Measurements from ENCODE around the gene TMEFF1. TPM values are rescaled to one million over a fixed set of nuclear protein-coding genes. Genes with fewer than 3 reads are reported as not detected.

TMEFF1 gene
- total and polyA plus RNA-seq, 2 experiments from 2014 or later, result 0.34 to 0.43 TPM

DNA sequence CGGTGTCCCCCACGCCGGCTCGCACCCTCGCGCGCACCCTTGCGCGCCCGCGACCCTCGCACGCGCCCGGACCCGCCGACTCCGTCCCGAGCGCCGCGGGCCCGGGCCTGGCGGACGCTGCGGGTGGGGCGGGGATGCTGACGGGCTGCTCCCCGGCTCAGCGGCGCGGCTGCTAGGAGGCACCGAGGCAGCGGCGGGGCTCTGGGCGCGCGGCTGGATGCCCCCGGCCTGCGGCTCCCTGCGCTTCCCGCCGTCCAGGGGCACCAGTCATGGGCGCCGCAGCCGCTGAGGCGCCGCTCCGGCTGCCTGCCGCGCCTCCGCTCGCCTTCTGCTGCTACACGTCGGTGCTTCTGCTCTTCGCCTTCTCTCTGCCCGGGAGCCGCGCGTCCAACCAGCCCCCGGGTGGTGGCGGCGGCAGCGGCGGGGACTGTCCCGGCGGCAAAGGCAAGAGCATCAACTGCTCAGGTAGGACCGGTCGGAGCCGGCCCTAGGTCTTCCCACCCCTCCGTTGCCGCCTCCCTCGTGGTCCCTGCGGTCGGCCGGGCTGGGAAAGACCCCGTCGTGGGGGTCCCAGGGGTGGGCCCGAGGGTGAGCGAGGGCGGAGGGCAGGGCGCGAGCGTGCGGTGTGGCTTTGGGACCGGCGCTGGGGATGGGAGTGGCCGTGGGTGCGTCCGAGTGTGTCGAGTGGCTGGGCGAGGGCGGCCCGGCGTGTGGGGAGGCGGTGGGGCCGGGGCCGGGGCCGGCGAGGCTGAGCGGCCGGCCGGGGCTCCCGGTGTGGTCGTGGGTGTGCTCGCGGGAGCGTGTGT is 530 bp downstream of the TMEFF1 start:
- Histone ChIP-seq H2AFZ (peak overlapping the region; percentile 72), H3K79me2 (ENCODE audit: insufficient read depth) (no peaks in the 10 kb centered on the region; the same call in 1 of the 2 replicates), H4K20me1 (ENCODE audit: insufficient read depth) (no peaks in the 10 kb centered on the region), H3K4me2 (ENCODE audit: unreplicated experiment) (peak overlapping the region; percentile 48), H3K9me3 (ENCODE audit: low read depth) (no peaks in the 10 kb centered on the region), H3F3A (ENCODE audit: insufficient read depth) (peaks cover 12% of the 10 kb centered on the region; the same call in 1 of the 2 replicates), H3K9me2 (ENCODE audit: insufficient read depth) (no peaks in the 10 kb centered on the region), H3K36me3 (ENCODE audit: low read depth) (no peaks in the 10 kb centered on the region), H3K27me3 (replicated peaks; ENCODE audit: insufficient read depth) (no peaks in the 10 kb centered on the region), H3K4me1 (ENCODE audit: insufficient read depth) (0 out of 2 replicates have a peak, but pooled peaks cover 4% of the 10 kb centered on the region), H3K27ac (no peak overlapping the region), H3K4me3 (peak overlapping the region; percentile 71), H3K9ac (peak overlapping the region; percentile 74)
- no peak for TF ChIP-seq EZH2 (IDR thresholded peaks at IDR 0.05; ENCODE audit: insufficient read depth, poor library complexity, severe bottlenecking)
- no peak for TF ChIP-seq EZH2phosphoT487 (IDR thresholded peaks at IDR 0.05; ENCODE audit: insufficient read depth, low read depth)
- WGBS, 2 experiments (ENCODE audit: low coverage in 1 of 2, low lambda C conversion rate in 2 of 2, missing lambda C conversion rate in 2 of 2), result 1% methylated on average over 58 to 73 of the region's 108 CpGs
- in situ Hi-C loops (cut with MboI), result no loop called here
- DNase-seq, result peak; percentile 76

DNA sequence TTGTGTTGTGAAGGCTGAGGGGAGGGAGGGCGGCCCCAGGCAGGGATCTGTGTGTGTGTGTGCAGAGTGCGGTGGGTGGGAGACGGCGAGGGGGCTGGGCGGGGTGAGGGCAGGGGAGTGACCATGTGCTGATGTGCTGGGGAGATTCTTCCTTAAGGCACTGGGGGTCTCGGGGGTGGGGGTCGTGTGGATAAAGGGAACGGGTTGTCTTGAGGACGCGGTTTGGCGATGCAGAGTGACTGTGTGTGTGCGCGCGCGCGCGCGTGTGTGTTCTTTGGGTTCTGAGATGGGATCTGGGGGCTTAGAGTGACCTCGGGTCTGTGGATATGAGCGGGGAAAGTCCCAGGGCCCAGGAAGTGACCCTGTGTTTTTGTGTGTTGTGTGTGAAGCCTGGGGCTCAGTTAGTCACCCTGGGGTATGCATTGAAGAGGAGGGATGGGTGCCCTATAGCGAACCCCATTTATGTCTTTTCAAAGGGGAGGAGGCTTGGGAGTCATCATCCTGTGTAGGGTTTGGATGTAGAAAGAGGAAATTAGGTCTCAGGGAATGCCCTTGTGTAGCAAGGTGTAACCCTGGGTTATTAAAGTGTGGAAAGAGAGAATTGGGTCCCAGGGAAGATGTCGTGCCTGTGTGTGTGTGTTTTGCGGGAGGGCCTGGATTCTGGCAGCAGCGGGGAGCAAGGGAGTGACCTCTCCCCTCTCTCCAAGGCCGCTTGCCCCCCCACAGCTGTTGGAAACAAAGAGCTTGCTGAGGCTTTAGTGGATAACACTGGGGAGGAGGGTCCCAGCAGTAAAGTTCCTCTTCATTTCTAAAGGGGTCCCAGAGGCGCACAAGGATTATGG is 1.4 kb downstream of the TMEFF1 start:
- H3K27me3 ChIP-seq (replicated peaks; ENCODE audit: insufficient read depth), result no peaks in the 10 kb centered on the region
- peaks cover 12% of the 10 kb centered on the region; the same call in 1 of the 2 replicates for H3F3A ChIP-seq (ENCODE audit: insufficient read depth)
- peak overlapping the region; percentile 71 for H3K4me3 ChIP-seq
- DNase-seq, result no peak
- no peaks in the 10 kb centered on the region for H3K9me2 ChIP-seq (ENCODE audit: insufficient read depth)
- 0 out of 2 replicates have a peak, but pooled peaks cover 4% of the 10 kb centered on the region for H3K4me1 ChIP-seq (ENCODE audit: insufficient read depth)
- H3K36me3 ChIP-seq (ENCODE audit: low read depth), result no peaks in the 10 kb centered on the region
- no peaks in the 10 kb centered on the region for H4K20me1 ChIP-seq (ENCODE audit: insufficient read depth)
- no peaks in the 10 kb centered on the region for H3K9me3 ChIP-seq (ENCODE audit: low read depth)
- peaks cover 7% of the 10 kb centered on the region; the same call in 1 of the 2 replicates for H3K79me2 ChIP-seq (ENCODE audit: insufficient read depth)
- 62 to 86% methylated on average over 9 to 26 of the region's 26 CpGs for WGBS, 2 experiments (ENCODE audit: low coverage in 1 of 2, low lambda C conversion rate in 2 of 2, missing lambda C conversion rate in 2 of 2)
- H3K4me2 ChIP-seq (ENCODE audit: unreplicated experiment), result peak overlapping the region; percentile 48
- H2AFZ ChIP-seq, result peak overlapping the region; percentile 72
- in situ Hi-C loops (cut with MboI), result no loop called here
- H3K9ac ChIP-seq, result peak overlapping the region; percentile 74
- H3K27ac ChIP-seq, result no peak overlapping the region
- TF ChIP-seq EZH2phosphoT487 (IDR thresholded peaks at IDR 0.05; ENCODE audit: insufficient read depth, low read depth) (no peak), EZH2 (IDR thresholded peaks at IDR 0.05; ENCODE audit: insufficient read depth, poor library complexity, severe bottlenecking) (no peak)

DNA sequence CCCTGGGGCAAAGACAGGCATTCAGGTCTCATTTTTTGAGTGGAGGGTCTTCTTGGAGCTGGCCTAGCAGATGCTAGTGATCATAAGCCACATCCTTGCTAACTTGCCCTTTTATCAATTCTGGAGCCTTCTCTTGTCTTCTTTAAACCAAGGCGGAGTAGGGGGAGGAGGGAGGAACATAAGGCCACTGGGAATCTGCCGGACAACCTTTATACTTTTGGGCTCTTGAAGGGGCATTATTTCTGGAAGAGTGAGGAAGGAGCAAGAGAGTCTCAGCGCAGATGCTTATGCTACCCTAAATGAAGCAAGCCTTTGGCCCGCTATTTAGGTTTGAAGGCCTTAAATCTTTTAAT is 2.0 kb downstream of the TMEFF1 start:
- WGBS, 2 experiments (ENCODE audit: low coverage in 1 of 2, low lambda C conversion rate in 2 of 2, missing lambda C conversion rate in 2 of 2), result 97 to 99% methylated on average over 4 of the region's 4 CpGs
- H3K36me3 ChIP-seq (ENCODE audit: low read depth), result no peaks in the 10 kb centered on the region

DNA sequence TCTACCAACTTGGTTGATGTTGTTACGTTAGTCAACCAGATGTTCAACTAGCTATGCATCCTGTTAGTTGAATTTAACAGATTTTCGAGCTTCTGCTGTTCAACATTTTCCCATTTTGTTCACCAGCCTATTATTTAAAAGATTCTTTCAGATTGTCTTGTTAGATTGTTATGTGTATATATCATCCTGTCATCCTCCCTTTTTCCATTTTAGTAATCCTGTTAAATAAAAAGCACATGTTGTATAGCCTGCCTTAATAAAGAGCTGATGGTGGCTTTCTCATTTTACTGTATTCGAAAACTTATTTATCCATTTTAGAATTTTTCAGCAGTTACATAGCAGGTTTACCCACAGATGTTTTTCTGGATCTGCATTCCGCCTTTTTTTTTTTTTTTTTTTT is 4.3 kb downstream of the TMEFF1 start:
- no peaks in the 10 kb centered on the region for H3K9me3 ChIP-seq (ENCODE audit: low read depth)
- H3F3A ChIP-seq (ENCODE audit: insufficient read depth), result peaks cover 4% of the 10 kb centered on the region; the same call in 1 of the 2 replicates
- H3K27ac ChIP-seq, result no peak overlapping the region
- H3K79me2 ChIP-seq (ENCODE audit: insufficient read depth), result peaks cover 10% of the 10 kb centered on the region; the same call in 1 of the 2 replicates
- no peak overlapping the region for H2AFZ ChIP-seq
- H3K9me2 ChIP-seq (ENCODE audit: insufficient read depth), result no peaks in the 10 kb centered on the region
- H4K20me1 ChIP-seq (ENCODE audit: insufficient read depth), result no peaks in the 10 kb centered on the region
- no peak for DNase-seq
- TF ChIP-seq EZH2 (IDR thresholded peaks at IDR 0.05; ENCODE audit: insufficient read depth, poor library complexity, severe bottlenecking) (no peak), EZH2phosphoT487 (IDR thresholded peaks at IDR 0.05; ENCODE audit: insufficient read depth, low read depth) (no peak)
- in situ Hi-C loops (cut with MboI), result no loop called here
- H3K4me2 ChIP-seq (ENCODE audit: unreplicated experiment), result no peak overlapping the region
- H3K9ac ChIP-seq, result no peak overlapping the region
- WGBS, 2 experiments (ENCODE audit: low coverage in 1 of 2, low lambda C conversion rate in 2 of 2, missing lambda C conversion rate in 2 of 2), result 40 to 54% methylated on average over 3 to 4 of the region's 4 CpGs
- no peaks in the 10 kb centered on the region for H3K27me3 ChIP-seq (replicated peaks; ENCODE audit: insufficient read depth)
- H3K36me3 ChIP-seq (ENCODE audit: low read depth), result no peaks in the 10 kb centered on the region
- H3K4me3 ChIP-seq, result no peak overlapping the region
- 0 out of 2 replicates have a peak, but pooled peaks cover 4% of the 10 kb centered on the region for H3K4me1 ChIP-seq (ENCODE audit: insufficient read depth)

More for the DNA sequence above, 2.0 kb downstream of the TMEFF1 start:
- no peak overlapping the region for H3K27ac ChIP-seq
- in situ Hi-C loops (cut with MboI), result no loop called here
- no peak overlapping the region for H3K4me2 ChIP-seq (ENCODE audit: unreplicated experiment)
- no peak for TF ChIP-seq EZH2 (IDR thresholded peaks at IDR 0.05; ENCODE audit: insufficient read depth, poor library complexity, severe bottlenecking)
- no peak for TF ChIP-seq EZH2phosphoT487 (IDR thresholded peaks at IDR 0.05; ENCODE audit: insufficient read depth, low read depth)
- no peak for DNase-seq
- no peaks in the 10 kb centered on the region for H3K27me3 ChIP-seq (replicated peaks; ENCODE audit: insufficient read depth)
- H2AFZ ChIP-seq, result no peak overlapping the region
- H3K9me3 ChIP-seq (ENCODE audit: low read depth), result no peaks in the 10 kb centered on the region
- peaks cover 10% of the 10 kb centered on the region; the same call in 1 of the 2 replicates for H3K79me2 ChIP-seq (ENCODE audit: insufficient read depth)
- no peak overlapping the region for H3K9ac ChIP-seq
- H3K4me3 ChIP-seq, result no peak overlapping the region
- H4K20me1 ChIP-seq (ENCODE audit: insufficient read depth), result no peaks in the 10 kb centered on the region
- H3K9me2 ChIP-seq (ENCODE audit: insufficient read depth), result no peaks in the 10 kb centered on the region
- 0 out of 2 replicates have a peak, but pooled peaks cover 4% of the 10 kb centered on the region for H3K4me1 ChIP-seq (ENCODE audit: insufficient read depth)
- peaks cover 12% of the 10 kb centered on the region; the same call in 1 of the 2 replicates for H3F3A ChIP-seq (ENCODE audit: insufficient read depth)

Data from GM23248 (cell line).